GM18909 (cell line): ENCODE measurements around the gene RNF138.
"Not testable (repeated sequence)": the region's sequence is repeated elsewhere in the genome, so short reads cannot be mapped to it uniquely, and the experiment has no call there.

Experiments used
- ATAC-seq: cut with Tn5 transposase; IDR thresholded peaks from one replicate; pipeline ENCODE4 v1.9.1; 2021; ENCODE audit warnings: mild to moderate bottlenecking; ENCODE audit not compliant: unreplicated experiment, poor library complexity

Gene RNF138, protein sequence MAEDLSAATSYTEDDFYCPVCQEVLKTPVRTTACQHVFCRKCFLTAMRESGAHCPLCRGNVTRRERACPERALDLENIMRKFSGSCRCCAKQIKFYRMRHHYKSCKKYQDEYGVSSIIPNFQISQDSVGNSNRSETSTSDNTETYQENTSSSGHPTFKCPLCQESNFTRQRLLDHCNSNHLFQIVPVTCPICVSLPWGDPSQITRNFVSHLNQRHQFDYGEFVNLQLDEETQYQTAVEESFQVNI

DNA sequence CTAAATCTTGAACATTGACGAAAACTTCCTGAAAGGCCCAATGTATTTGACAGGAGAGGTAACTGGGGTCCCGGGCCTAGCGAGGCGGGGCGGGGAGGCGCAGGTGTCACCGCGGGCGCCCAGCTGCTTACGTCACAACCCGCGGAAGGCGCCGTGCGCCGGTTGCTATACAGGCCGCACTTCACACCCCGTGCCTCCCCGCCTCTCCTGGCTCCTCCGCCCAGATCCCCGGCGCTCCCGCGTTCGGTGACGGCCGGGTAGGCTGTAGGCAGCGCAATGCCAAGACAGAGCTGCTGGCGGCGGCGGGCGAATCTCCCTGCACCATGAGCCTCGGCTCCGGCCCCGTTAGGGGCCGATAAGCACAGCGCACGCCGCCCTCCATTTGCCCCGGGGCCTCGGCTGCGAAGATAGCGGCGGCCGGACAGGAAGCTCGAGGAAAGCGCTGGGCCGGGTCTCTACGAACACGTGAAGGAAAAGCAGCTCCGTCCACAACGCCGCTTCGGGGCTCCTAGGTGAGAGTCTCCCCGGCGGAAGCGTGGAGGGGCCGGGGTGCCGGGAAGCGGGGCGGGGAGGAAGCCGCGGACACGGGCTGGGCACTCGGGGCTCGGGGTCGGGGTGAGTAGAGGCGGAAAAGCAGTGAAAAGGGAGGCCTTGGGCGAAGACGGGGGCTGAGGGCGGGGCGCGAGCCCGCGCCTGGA, at the start of gene RNF138:
TSS of gene RNF138 (plus strand) at position 151 of the 698 bp plus-strand sequence. CDS start 903 bp downstream, outside the sequence.
- ATAC-seq = peak; percentile 66

DNA sequence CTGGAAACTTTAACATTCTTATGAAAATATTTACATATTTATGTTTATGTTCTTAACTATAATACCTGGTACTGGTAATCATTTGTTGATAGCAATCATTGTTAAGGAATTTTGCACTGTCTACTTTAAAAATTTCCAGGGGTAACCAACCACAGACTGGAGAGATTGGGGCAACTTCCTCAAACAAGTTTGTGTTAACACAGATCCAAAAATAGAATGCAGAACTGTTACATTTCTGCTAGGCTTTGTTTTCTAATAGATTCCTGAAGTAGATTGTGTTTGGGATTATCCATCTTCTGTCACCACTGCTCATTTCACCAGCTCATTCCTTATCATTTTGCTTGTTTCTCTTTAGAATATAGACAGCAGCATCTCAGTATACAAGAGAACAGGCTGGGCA, 49.3 kb upstream of the RNF138 start:
- ATAC-seq = no peak

DNA sequence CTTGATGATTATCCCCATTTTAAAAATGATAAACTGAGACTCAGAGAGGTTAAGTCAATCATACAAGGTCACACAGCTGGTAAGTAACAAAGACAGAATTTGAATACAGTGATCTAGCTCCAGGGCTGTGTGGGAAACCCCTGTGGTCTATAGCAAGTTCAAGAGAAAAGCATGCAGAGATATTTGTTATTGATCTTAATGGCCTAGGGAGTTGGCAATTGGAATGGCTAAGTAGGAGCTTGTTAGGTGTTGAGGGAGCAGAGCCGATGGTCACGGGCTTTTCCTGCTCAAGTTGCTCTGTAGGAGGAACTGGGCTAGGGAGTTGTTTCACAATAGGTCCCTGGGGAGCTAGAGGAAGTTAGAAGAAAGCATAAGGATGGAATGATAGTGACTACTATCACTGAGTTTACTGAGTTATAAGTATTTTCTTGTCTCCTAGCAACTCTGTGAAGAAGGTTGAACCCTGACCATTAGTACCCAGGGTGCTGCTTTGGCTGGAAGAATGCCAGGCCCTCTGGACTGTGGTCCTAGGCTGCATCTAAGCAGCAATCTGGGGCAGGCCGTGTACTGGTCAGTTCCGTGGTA, 43.1 kb upstream of the RNF138 start:
- ATAC-seq = peak; percentile 76

DNA sequence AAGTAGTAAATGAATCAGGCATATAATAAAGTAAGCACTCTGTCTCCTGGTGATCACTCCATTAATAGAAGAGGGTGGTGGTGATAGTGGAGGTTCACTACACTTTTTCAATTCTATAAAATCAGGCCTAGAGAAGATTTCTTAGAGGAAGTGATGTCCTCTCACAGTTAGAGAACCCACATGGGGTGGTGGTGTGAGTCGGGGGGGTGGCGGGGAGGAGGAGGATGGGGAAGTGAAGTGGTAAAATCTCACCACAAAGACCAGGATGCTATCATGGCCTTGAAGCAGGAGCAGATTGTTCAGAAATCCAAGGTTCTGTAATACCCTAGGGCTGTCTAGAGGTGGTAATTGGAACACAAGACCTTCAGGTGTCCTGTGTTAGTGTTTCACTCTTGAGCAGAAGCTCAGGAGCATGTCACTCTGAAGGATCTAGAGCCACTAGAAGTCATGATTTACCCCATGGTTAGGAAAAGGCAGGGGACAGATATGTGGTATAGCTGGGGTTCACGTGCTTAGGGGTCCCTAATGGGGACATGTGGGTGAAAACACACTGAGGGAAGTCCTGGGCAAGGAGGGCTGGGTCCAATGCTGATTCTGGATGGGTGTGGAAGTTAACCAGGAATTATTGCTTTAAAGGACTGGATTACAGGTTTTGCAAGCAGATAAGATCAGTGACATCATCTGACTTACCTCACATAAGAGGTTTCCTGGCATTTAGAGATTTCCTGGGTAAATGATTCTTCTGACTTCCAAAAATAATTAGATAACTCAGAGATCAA, 42.1 kb upstream of the RNF138 start:
- peak; percentile 34 for ATAC-seq

DNA sequence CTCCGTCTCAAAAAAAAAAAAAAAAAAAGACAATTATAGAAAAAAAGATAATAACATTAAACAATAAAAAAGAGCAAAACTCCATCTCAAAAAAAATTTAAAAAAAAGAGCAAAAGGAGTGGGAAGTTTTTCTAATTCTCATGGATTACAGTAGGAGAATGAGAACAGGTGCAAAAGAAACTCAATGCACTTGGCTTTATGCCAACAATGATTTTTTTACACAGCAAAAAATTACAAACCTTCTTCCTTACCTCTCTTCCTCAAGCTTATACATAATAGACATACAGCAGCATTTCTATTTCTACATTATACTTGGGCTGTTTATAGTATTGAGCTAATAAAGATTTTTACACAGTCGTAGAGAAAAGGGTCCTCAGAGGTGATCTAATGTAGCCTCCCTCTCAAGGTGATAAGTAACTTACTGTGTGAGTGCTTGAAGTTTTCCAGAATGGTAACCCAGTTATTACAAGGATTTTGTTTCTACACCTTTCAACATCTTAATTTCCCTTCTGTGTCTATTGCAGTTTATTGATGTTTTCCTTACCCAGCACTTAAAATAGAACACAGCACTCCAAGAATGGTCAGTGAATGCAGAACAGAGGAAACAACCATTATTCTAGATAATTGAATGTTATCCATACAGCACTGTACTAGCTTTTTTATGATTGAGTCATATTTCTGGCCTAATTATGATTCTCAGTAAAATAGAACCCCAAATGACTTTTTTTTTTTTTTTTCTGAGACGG, 34.9 kb upstream of the RNF138 start:
- ATAC-seq = no peak

DNA sequence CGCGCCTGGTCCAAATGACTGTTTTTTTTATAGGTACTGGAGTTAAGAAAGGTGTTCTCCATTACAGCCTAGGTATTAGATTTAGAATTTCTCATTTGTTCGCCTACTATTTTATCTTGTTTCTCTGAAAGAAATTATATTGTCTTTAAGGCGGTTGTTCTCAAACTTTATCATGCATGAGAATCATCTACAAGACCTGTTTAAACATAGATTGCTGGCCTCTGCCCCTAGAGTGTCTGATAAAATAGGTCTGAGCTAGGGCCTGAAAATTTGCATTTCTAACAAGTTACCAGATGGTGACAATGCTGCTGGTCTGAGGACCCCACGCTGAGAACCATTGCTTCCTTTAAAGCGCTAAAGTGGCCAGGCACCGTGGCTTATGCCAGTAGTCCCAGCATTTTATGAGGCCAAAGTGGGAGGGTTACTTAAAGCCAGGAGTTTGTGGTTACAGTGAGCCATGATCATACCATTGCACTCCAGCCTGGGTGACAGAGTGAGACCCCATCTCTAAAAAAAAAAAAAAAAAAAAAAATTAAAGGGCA, 34.0 kb upstream of the RNF138 start:
- ATAC-seq = no peak

DNA sequence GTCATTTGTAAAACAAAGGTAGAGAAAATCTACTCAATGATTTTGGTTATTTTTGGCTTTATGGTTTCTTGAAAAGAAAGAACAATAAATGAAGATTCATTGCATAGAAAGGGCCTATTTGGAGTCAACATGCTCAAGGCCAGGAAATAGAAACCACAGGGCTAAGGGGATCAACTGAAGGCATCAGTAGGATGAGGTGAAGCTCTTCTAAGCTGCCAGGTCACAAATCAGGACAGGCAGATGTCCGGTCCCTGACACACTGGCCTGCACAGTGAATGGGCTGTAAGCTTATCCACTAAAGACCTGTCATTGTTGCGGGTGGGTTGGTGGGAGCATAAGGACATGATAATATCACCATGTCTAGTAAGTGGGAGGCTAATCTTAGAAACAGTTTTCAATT, 31.6 kb upstream of the RNF138 start:
- no peak for ATAC-seq

DNA sequence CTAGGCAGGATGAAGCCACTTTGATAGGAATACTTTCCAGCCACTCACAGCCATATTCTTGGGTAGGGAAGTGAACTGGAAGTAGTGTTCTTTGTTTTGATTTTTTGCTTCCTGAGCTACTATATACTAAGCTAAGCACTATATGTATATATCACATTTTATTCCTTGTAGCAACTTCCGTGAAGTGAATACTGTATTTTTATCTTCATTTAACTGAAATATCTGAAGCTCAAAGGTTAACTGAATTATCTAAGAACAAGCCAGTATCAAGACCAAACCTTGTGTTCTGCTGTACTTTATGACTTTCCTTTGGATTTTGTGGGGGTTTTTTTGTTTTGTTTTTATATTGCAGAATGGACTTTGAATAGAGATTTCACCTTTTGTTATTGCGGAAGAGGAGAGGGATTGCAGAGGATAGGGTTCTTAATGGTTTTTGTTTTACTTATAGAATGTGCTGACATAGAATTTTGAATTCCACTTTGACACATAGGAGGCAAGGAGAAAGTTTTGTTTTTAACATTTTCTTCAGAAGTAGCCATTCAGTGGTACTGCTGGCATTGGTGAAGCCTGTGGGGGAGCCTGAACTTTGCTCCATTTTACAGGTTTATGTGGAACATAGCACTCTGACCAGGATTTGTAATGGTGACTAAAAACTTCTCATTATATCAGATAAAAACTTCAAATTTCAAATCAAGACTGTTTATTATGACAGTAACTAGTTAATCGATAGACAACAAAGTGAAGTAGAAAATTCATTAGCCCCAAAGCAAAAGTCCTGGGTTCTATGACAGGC, 24.1 kb upstream of the RNF138 start:
- ATAC-seq = no peak

DNA sequence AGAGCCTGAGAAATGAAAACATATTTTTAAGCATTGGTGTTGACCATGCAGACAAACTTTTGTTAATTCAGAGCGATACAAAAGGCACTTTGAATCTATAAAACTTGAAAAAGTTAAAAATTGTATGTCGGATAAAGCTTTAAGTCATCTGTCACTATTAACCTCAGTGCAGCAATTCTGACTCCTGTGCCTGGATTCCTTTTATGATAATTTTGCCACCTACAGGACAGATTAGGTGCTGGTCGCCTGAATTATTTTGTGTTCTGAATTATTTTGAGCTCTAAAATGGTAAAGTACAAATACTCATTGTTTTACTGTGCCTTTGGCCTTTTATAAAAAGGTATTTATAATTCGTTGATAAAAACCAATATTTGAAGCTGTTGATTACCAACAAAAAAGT, 19.4 kb upstream of the RNF138 start:
- ATAC-seq = peak; percentile 59

DNA sequence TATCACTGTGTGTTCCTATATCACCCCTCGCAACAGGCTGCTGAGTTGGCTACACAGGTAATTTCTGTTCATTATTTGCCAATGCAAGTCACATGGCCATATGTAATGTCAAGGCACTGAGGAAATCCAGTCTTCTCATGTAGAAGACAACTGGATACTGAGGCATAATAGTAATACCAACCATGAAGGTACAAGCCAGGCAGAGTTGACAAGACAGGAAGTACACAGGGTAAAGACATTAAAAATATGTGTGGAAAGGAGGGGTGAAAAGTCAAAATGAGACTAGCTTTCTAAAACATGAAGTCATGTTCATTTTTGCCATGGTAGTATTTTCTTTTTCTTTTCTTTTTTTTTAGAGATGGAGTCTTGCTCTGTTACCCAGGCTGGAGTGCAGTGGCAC, 17.5 kb upstream of the RNF138 start:
- no peak for ATAC-seq

DNA sequence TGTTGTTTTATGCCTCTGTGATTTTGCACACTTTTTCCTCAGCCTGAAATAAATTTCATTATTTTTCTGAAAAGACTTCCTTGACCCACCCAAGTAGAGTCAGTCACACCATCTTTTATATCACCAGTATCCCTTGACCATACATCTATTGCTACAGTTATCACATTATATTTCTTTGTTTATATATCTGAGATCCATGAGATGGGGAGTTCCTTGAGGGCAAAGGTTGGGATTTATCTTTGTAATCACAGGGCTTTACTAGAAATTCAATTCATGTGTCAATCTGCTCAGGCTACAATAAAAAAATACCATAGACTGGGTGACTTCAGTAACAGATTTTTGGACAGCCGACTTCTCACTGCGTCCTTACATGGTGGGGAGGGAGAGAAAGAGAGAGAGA, 12.8 kb upstream of the RNF138 start:
- ATAC-seq = no peak

DNA sequence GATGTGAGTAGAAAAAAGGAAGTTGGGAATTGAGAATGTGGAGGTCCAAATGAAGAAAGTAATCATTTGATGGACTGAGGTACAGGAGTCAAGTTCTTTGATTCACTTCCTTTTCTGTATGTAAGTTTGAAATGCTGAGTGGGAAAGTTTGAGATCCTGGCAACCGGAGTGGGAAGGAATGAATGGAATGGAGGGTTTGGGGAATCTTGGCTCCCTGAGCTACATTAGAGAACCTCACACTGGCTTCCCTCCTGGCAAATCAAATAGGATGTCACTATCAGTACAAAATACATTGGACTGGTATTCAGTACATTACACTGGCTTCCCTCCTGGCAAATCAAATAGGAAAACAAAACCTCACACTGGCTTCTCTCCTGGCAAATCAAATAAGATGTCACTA, 9.8 kb upstream of the RNF138 start:
- ATAC-seq = no peak

DNA sequence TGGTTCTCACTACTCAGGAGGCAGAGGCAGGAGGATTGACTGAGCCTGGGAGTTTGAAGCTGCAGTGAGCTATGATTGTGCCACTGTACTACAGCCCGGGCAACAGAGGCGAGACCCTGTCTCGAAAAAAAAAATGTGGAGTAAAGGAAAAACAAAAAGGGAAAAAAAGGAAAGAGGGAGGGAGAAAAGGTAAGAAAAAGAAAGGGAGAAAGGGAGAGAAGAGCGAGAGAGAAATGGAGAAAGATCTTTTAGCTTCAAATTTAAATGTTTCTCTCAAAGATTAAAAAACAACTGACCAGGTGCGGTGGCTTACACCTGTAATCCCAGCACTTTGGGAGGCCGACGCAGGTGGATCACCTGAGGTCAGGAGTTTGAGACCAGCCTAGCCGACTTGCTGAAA, 7.9 kb upstream of the RNF138 start:
- ATAC-seq = no peak

DNA sequence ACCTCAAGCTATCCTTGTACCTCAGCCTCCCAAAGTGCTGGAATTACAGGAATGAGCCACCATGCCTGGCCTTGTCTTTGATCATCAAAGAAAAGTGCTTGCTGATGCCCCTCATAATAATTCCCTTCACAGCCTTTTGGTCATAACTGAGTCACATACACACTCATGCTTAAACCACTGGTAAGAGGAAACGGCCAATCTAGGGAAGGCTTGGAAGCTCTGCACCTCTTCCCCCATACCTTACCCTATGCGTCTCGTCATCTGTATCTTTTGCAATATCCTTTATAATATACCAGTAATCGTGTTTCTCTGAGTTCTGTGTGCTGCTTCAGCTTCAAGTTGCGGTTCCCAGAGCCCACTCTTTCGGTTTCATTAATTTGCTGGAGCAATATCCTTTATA, 4.8 kb upstream of the RNF138 start:
- no peak for ATAC-seq

DNA sequence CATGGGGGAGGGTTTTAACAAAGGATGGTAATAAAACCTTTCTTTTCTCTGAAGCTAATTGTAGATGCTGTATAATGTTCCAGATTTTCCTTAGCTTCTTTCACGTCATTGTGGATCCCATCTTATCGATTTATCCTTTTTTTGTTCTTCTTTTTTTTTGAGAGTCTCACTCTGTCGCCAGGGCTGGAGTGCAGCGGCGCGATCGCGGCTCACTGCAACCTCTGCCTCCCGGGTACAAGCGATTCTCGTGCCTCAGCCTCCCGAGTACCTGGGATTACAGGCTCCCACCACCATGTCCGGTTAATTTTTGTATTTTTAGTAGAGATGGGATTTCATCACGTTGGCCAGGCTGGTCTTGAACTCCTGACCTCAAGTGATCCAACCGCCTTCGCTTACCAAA, 843 bp upstream of the RNF138 start:
- ATAC-seq = not testable (repeated sequence)

DNA sequence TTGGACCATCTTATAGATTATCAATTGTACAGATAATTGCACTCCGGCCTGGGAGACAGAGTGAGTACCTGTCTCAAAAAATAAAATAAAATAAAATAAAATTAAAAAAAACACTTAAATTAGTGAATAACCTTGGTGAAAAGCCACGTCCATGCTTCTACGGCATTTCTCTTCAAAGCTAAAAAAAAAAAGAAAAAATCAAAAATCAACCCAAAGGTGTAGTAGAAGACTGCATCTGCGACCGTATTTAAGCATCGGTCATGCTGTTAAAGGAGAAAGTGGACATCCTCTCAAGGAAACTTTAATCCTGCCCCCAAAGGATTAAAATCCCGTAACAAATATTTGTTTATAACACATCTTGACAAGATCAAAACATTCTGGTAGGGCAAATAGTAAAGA, 350 bp upstream of the RNF138 start:
- ATAC-seq = no peak

DNA sequence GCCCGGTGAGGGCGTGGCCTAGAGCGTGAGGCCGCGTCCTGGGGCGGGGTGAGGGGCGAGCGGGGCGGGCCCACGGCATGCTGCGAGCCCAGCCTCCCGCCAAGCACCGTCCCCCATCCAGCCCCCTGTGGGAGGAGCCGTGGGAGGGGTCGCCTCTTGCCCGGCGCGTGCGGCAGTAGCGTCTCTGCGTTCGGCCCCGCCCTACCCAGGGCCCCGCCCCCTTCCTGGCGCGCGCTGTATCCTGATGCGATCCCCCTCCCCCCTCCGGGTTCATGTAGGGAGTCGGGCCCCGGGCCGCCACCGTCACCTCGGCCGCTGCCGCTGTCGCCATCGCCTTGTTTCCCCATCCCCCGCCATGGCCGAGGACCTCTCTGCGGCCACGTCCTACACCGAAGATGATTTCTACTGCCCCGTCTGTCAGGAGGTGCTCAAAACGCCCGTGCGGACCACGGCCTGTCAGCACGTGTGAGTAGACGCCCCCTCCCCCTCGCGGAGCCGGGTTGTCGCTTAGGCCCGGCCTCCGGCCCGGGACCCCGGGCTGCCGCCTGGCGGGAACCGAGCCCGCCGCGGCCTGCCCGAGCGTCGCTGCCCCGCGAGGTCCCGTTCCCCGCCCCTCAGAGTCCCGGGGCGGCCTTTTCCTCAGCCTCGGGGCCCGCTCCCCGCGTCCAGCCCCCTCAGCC, 888 bp downstream of the RNF138 start:
- ATAC-seq = peak; percentile 85

DNA sequence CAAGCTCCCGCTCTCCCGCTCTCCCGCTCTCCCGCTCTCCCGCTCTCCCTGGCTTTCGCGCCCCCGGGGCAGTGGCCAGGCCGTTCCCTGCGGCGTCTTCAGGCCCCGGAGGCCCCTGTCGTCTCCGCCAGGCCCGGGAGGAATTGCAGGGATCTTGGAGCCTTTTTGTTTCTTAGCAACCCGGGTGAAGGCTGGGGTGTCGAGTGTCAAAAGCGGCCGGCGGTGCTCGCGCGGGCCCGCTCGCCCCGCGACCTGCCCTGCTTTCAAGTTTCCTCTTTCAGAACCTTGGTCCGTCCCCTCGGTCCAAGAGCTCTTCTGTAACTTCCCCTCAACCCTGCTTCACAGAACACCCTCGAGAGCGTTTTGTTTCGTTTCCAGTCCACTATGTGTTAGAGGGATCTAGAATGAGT, 1.4 kb downstream of the RNF138 start:
- peak; percentile 28 for ATAC-seq

DNA sequence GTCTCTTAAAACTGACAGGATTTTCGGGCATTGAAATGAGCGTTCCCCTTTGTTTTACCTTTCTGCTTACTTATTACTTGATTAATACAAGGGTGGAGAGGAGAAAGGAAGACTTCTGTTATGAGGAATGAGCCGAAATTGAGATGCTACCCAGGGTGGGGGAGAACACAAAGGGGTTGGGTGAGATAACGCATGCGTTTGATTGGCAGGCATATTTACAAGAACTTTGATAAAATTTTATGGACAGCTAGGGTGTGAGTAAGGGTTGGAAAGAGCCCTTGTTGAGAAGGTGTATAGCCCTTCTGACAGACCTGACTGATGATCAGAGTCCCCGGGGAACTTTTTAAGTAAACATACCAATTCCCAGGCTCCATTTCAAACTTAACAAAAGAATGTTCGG, 1.8 kb downstream of the RNF138 start:
- ATAC-seq = no peak
